HepG2 (cell line): Measurements from ENCODE around the gene SCFD2. TPM values are rescaled to one million over a fixed set of nuclear protein-coding genes. Genes with fewer than 3 reads are reported as not detected.

Source experiments
- ATAC-seq: fragments of 200-7000 bp; cut with Tn5 transposase; 3 replicates; pipeline ENCODE4 v1.9.1; 2020; ENCODE audit warnings: mild to moderate bottlenecking, moderate library complexity
- BruUV-seq: library from RNA; stranded (reverse); fragments of 400-500 nt; replicated peaks from 2 replicates; lab custom pipeline; 2021; lab: Mats Ljungman, UMichigan
- CTCF ChIA-PET: fragments of 300-600 bp; formaldehyde crosslinking; extraction: SDS; loops from one replicate; lab custom pipeline; 2021; ENCODE audit warnings: low total read pairs, inconsistent platforms, low intra/inter-chr PET ratio; lab: Yijun Ruan, JAX
- POLR2A ChIA-PET: fragments of 350-600 bp; sonication (Branson Sonifier 250); formaldehyde crosslinking; loops from one replicate; lab custom pipeline; 2020; ENCODE audit warnings: antibody characterized with exemption, inconsistent platforms; lab: Yijun Ruan, JAX
- DNase-seq: peaks from one replicate; pipeline ENCODE4 v3.0.0-alpha.2; 2015; ENCODE audit warnings: low spot score
- FAIRE-seq: peaks from 3 replicates; lab custom pipeline; 2011; peaks lifted over from hg19 to GRCh38; lab: Jason Lieb, UNC
- H2AFZ ChIP-seq: one replicate; pipeline ENCODE4 v1.6.1; 2011; ENCODE audit warnings: low read length, inconsistent platforms
- H3K27ac ChIP-seq: fragments of 300-600 bp; 3 replicates; pipeline ENCODE4 v1.8.0; 2011; ENCODE audit warnings: mixed run types, mild to moderate bottlenecking, mixed read lengths, low read length, inconsistent platforms; ENCODE audit not compliant: insufficient read depth; ENCODE audit errors: extremely low read length
- H3K27me3 ChIP-seq, 2 experiments: fragments of 200-600 bp in 1 of 2; 2 replicates in 1 of 2; 3 replicates in 1 of 2; pipeline versions ENCODE4 v1.6.0 to v1.8.0; 2011; ENCODE audit warnings: low read length in 2 of 2, mild to moderate bottlenecking in 2 of 2, moderate library complexity in 2 of 2, inconsistent platforms in 1 of 2; ENCODE audit not compliant: insufficient read depth in 2 of 2, control insufficient read depth in 1 of 2
- H3K36me3 ChIP-seq, 2 experiments: fragments of 200-600 bp in 1 of 2; replicated peaks in 1 of 2; 2 replicates in 1 of 2; 3 replicates in 1 of 2; pipeline versions ENCODE4 v1.5.1 to v1.8.0; 2011; ENCODE audit warnings: low read length in 2 of 2, inconsistent platforms in 1 of 2; ENCODE audit not compliant: insufficient read depth in 2 of 2, control insufficient read depth in 1 of 2
- H3K4me1 ChIP-seq: 2 replicates; pipeline ENCODE4 v1.5.1; 2012; ENCODE audit warnings: low read length, inconsistent platforms; ENCODE audit not compliant: insufficient read depth
- H3K4me2 ChIP-seq: 2 replicates; pipeline ENCODE4 v1.6.0; 2011; ENCODE audit warnings: low read depth, low read length, inconsistent platforms
- H3K4me3 ChIP-seq, 3 experiments: fragments of 200-600 bp in 1 of 3; sonication (generic), shearing (Covaris generic) in 1 of 3; replicated peaks in 1 of 3; 2 replicates each; pipeline ENCODE4 v1.5.1; 2011 to 2016; ENCODE audit warnings: low read length in 3 of 3, inconsistent platforms in 2 of 3, low read depth in 2 of 3, mild to moderate bottlenecking in 2 of 3, control low read depth in 1 of 3, mixed read lengths in 1 of 3; ENCODE audit not compliant: insufficient read depth in 1 of 3
- H3K79me2 ChIP-seq: one replicate; pipeline ENCODE4 v1.6.1; 2011; ENCODE audit warnings: low read length, inconsistent platforms; ENCODE audit not compliant: insufficient read depth
- H3K9ac ChIP-seq: 2 replicates; pipeline ENCODE4 v1.6.0; 2011; ENCODE audit warnings: mild to moderate bottlenecking, low read depth, low read length, inconsistent platforms; ENCODE audit not compliant: insufficient read depth
- H3K9me3 ChIP-seq: 2 replicates; pipeline ENCODE4 v1.5.1; 2012; ENCODE audit warnings: mild to moderate bottlenecking, low read length
- H4K20me1 ChIP-seq: 2 replicates; pipeline ENCODE4 v1.6.0; 2011; ENCODE audit warnings: inconsistent platforms, mild to moderate bottlenecking, low read length, moderate library complexity; ENCODE audit not compliant: insufficient read depth
- KLF16 ChIP-seq, 2 experiments: sonication (generic) in 1 of 2; formaldehyde crosslinking in 1 of 2; IDR thresholded peaks; 2 replicates each; pipeline versions ENCODE4 v1.6.1 to v1.8.0; 2016 to 2023; ENCODE audit warnings: missing genetic modification reagents in 2 of 2, missing compliant biosample characterization in 1 of 2
- NFYB ChIP-seq: sonication (generic); formaldehyde crosslinking; IDR thresholded peaks from 2 replicates; pipeline ENCODE4 v1.4.0; 2020; ENCODE audit warnings: missing genetic modification reagents
- PAX8 ChIP-seq: sonication (generic); formaldehyde crosslinking; IDR thresholded peaks from 2 replicates; pipeline ENCODE4 v1.8.0; 2022; ENCODE audit warnings: mild to moderate bottlenecking, missing genetic modification reagents, borderline replicate concordance
- SMAD1 ChIP-seq: sonication (generic); formaldehyde crosslinking; IDR thresholded peaks from 2 replicates; pipeline ENCODE4 v1.4.0; 2020; ENCODE audit warnings: missing genetic modification reagents, low read depth, mild to moderate bottlenecking, borderline replicate concordance
- SMARCC2 ChIP-seq: fragments of 450-650 bp; IDR thresholded peaks from 2 replicates; pipeline ENCODE4 v1.6.1; 2017; ENCODE audit warnings: antibody characterized with exemption, mild to moderate bottlenecking
- SP1 ChIP-seq, 2 experiments: fragments of 450-650 bp in 1 of 2; sonication (generic) in 1 of 2; formaldehyde crosslinking in 1 of 2; IDR thresholded peaks; 2 replicates each; pipeline versions ENCODE4 v1.4.0 to v1.6.1; 2016 to 2020; ENCODE audit warnings: missing genetic modification reagents in 1 of 2
- TP53 ChIP-seq: sonication (generic); formaldehyde crosslinking; conservative IDR thresholded peaks from 2 replicates; pipeline ENCODE4 v1.4.0; 2020; ENCODE audit warnings: missing genetic modification reagents
- ZNF557 ChIP-seq: sonication (generic); formaldehyde crosslinking; IDR thresholded peaks from 2 replicates; pipeline ENCODE4 v1.4.0; 2020; ENCODE audit warnings: missing genetic modification reagents
- WGBS: methylation state at CpG from one replicate; pipeline ENCODE4 v1.1.6; 2017; ENCODE audit warnings: low lambda C conversion rate; 5-methylcytosine and 5-hydroxymethylcytosine counted together
- in situ Hi-C: cut with HindIII; loops from 2 replicates; pipeline ENCODE4 v1.10.0; 2017; ENCODE audit warnings: low pct_unique_long_range_greater_than_20kb; ENCODE audit not compliant: extremely low pct_ligation_motif_present
- intact Hi-C: fragments of 100-400 bp; cut with micrococcal nuclease; formaldehyde crosslinking; loops from one replicate; pipeline ENCODE4 v1.10.0; 2022; ENCODE audit not compliant: unreplicated experiment
- polyA plus RNA-seq, 8 experiments: library from polyadenylated mRNA; depleted of rRNA in 3 of 8; stranded (reverse) in 7 of 8; unstranded in 1 of 8; fragments of >200 nt; fragmentation: Illumina TruSeq in 4 of 8; extraction: Trizol in 4 of 8; gene quantifications; 2 replicates each; pipeline versions ENCODE4 v1.2.1 to v1.2.3, GENCODE V29; 2011 to 2016; ENCODE audit warnings: low read depth in 4 of 8, missing spikeins in 1 of 8, mixed read lengths in 1 of 8; ENCODE audit not compliant: insufficient read depth in 1 of 8
- total RNA-seq, 5 experiments: library from RNA; depleted of rRNA; stranded (reverse); fragments of >200 nt; fragmentation: Illumina TruSeq; extraction: Trizol; gene quantifications; 2 replicates each; pipeline ENCODE4 v1.2.3, GENCODE V29; 2016; ENCODE audit warnings: low read depth in 1 of 5
- TF ChIP-seq, protein P1 (sequence below): sonication (generic); formaldehyde crosslinking; IDR thresholded peaks from 2 replicates; pipeline ENCODE4 v1.4.0; 2020; ENCODE audit warnings: missing genetic modification reagents
- TF ChIP-seq, protein P2 (sequence below): IDR thresholded peaks from 2 replicates; pipeline ENCODE4 v1.6.1; 2012; ENCODE audit warnings: low read length, improper control_type of control experiment

SCFD2 gene
- total and polyA plus RNA-seq, 2 of the 13 experiments (the other 11 are each of a cell fraction or from before 2014, with no cell fraction given), result 4.6 to 15.6 TPM

DNA sequence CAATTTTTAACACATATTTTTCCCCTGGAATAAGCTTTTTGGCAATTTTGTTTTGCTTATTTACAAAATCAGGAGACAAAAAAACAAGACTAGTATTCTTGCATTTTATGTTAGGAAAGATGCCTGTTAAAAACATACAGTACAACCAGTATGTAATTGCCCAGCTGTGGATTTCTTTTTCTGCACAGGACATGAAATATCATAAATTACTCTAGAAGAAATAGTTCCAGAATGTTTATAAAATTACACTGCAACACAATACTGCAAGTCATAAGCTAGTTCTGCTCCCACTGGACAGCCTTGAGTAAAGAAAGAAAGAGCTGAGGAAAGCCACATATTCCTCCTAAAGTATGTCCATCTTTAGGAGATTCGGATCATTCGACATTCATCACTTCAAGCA is 133.5 kb downstream of the SCFD2 start:
- no peaks in the 10 kb centered on the region for H3K36me3 ChIP-seq
- WGBS, result 91% methylated on average over 2 of the region's 2 CpGs
- DNase-seq, result no peak
- intact Hi-C loops (no loop called here), in situ Hi-C loops (no loop called here)
- no peak overlapping the region for H3K4me2 ChIP-seq
- BruUV-seq, result no TSS peak
- no peaks in the 10 kb centered on the region for H3K79me2 ChIP-seq
- ATAC-seq, result no peak
- H4K20me1 ChIP-seq, result no peaks in the 10 kb centered on the region
- H3K9ac ChIP-seq, result no peak overlapping the region
- no peaks in the 10 kb centered on the region for H3K9me3 ChIP-seq
- no peak overlapping the region for H3K27ac ChIP-seq
- no peak overlapping the region for H2AFZ ChIP-seq
- H3K4me3 ChIP-seq, result no peak overlapping the region
- no peak for FAIRE-seq
- no peaks in the 10 kb centered on the region for H3K27me3 ChIP-seq
- ChIA-PET POLR2A (no interaction called here), CTCF (no interaction called here)
- no peaks in the 10 kb centered on the region for H3K4me1 ChIP-seq
- no peak for TF ChIP-seq SMAD1 (CRISPR knock-in tag)

DNA sequence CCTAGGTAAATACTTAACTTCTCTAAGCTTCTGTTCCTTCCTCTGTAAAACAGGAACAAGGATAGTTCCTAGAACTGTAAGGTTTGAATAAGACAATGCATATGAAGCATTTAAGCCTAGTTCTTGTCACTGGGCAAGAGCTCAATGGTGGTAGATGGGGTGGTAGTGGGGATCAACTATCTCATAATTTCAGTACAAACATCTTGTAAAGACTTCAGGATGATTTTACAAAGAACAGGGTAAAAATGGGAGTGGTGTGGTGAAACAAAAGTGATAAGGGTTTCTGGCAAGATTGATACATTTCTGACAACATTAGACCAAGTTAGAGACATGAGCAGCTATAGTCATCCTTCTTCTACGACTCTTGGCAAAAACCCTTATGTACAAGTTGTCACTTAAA is 137.8 kb downstream of the SCFD2 start:
- FAIRE-seq (no peak), ATAC-seq (no peak), DNase-seq (no peak)
- ChIA-PET POLR2A (no interaction called here), CTCF (no interaction called here)
- Histone ChIP-seq H3K4me1 (no peaks in the 10 kb centered on the region), H3K79me2 (no peaks in the 10 kb centered on the region), H3K27ac (no peak overlapping the region), H3K27me3 (no peaks in the 10 kb centered on the region), H3K36me3 (no peaks in the 10 kb centered on the region), H3K9me3 (no peaks in the 10 kb centered on the region), H4K20me1 (no peaks in the 10 kb centered on the region), H3K4me2 (no peak overlapping the region), H3K4me3 (no peak overlapping the region), H2AFZ (no peak overlapping the region), H3K9ac (no peak overlapping the region)
- in situ Hi-C loops (no loop called here), intact Hi-C loops (no loop called here)
- 96% methylated on average over 1 of the region's 1 CpG for WGBS
- BruUV-seq, result no TSS peak
- TF ChIP-seq KLF16 (CRISPR knock-in tag; IDR thresholded peaks at IDR 0.05) (no peak), SP1 (IDR thresholded peaks at IDR 0.05) (no peak), SP1 (CRISPR knock-in tag; IDR thresholded peaks at IDR 0.05) (no peak), SMARCC2 (no peak), TP53 (CRISPR knock-in tag) (no peak), NFYB (CRISPR knock-in tag) (no peak), ZNF557 (no peak), PAX8 (no peak)
- TF ChIP-seq, protein P1, sequence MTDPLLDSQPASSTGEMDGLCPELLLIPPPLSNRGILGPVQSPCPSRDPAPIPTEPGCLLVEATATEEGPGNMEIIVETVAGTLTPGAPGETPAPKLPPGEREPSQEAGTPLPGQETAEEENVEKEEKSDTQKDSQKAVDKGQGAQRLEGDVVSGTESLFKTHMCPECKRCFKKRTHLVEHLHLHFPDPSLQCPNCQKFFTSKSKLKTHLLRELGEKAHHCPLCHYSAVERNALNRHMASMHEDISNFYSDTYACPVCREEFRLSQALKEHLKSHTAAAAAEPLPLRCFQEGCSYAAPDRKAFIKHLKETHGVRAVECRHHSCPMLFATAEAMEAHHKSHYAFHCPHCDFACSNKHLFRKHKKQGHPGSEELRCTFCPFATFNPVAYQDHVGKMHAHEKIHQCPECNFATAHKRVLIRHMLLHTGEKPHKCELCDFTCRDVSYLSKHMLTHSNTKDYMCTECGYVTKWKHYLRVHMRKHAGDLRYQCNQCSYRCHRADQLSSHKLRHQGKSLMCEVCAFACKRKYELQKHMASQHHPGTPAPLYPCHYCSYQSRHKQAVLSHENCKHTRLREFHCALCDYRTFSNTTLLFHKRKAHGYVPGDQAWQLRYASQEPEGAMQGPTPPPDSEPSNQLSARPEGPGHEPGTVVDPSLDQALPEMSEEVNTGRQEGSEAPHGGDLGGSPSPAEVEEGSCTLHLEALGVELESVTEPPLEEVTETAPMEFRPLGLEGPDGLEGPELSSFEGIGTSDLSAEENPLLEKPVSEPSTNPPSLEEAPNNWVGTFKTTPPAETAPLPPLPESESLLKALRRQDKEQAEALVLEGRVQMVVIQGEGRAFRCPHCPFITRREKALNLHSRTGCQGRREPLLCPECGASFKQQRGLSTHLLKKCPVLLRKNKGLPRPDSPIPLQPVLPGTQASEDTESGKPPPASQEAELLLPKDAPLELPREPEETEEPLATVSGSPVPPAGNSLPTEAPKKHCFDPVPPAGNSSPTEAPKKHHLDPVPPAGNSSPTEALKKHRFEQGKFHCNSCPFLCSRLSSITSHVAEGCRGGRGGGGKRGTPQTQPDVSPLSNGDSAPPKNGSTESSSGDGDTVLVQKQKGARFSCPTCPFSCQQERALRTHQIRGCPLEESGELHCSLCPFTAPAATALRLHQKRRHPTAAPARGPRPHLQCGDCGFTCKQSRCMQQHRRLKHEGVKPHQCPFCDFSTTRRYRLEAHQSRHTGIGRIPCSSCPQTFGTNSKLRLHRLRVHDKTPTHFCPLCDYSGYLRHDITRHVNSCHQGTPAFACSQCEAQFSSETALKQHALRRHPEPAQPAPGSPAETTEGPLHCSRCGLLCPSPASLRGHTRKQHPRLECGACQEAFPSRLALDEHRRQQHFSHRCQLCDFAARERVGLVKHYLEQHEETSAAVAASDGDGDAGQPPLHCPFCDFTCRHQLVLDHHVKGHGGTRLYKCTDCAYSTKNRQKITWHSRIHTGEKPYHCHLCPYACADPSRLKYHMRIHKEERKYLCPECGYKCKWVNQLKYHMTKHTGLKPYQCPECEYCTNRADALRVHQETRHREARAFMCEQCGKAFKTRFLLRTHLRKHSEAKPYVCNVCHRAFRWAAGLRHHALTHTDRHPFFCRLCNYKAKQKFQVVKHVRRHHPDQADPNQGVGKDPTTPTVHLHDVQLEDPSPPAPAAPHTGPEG (CRISPR knock-in tag), result no peak
- TF ChIP-seq, protein P2, sequence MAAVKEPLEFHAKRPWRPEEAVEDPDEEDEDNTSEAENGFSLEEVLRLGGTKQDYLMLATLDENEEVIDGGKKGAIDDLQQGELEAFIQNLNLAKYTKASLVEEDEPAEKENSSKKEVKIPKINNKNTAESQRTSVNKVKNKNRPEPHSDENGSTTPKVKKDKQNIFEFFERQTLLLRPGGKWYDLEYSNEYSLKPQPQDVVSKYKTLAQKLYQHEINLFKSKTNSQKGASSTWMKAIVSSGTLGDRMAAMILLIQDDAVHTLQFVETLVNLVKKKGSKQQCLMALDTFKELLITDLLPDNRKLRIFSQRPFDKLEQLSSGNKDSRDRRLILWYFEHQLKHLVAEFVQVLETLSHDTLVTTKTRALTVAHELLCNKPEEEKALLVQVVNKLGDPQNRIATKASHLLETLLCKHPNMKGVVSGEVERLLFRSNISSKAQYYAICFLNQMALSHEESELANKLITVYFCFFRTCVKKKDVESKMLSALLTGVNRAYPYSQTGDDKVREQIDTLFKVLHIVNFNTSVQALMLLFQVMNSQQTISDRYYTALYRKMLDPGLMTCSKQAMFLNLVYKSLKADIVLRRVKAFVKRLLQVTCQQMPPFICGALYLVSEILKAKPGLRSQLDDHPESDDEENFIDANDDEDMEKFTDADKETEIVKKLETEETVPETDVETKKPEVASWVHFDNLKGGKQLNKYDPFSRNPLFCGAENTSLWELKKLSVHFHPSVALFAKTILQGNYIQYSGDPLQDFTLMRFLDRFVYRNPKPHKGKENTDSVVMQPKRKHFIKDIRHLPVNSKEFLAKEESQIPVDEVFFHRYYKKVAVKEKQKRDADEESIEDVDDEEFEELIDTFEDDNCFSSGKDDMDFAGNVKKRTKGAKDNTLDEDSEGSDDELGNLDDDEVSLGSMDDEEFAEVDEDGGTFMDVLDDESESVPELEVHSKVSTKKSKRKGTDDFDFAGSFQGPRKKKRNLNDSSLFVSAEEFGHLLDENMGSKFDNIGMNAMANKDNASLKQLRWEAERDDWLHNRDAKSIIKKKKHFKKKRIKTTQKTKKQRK, result no peak
